MCF 10A (cell line): ENCODE measurements around the gene ZNF618. TPM values are rescaled to one million over a fixed set of nuclear protein-coding genes. Genes with fewer than 3 reads are reported as not detected.

Experiments used
- BruUV-seq: library from RNA; stranded (reverse); fragments of 400-500 nt; replicated peaks from 2 replicates; lab custom pipeline; 2021; lab: Mats Ljungman, UMichigan
- CTCF ChIA-PET: fragments of 300-600 bp; sonication (Branson Sonifier 250); formaldehyde crosslinking; extraction: SDS; loops from one replicate; lab custom pipeline; 2021; ENCODE audit warnings: antibody characterized with exemption, inconsistent platforms; lab: Yijun Ruan, JAX
- POLR2A ChIA-PET: fragments of 300-600, 350-650 bp; sonication (Branson Sonifier 250); formaldehyde crosslinking; extraction: SDS; loops from one replicate; lab custom pipeline; 2020; ENCODE audit warnings: antibody characterized with exemption, inconsistent platforms; lab: Yijun Ruan, JAX
- DNase-seq: peaks from one replicate; pipeline ENCODE4 v3.0.0-alpha.2; 2018; ENCODE audit not compliant: unreplicated experiment
- H3K27ac Mint-ChIP-seq: one replicate; pipeline ENCODE4 v1.8.0; 2022; ENCODE audit warnings: mild to moderate bottlenecking, low read depth, mixed read lengths; ENCODE audit not compliant: unreplicated experiment
- H3K27me3 Mint-ChIP-seq: one replicate; pipeline ENCODE4 v1.8.0; 2022; ENCODE audit warnings: mixed read lengths; ENCODE audit not compliant: insufficient read depth, unreplicated experiment
- H3K36me3 Mint-ChIP-seq: one replicate; pipeline ENCODE4 v1.8.0; 2022; ENCODE audit warnings: mild to moderate bottlenecking, moderate library complexity, mixed read lengths; ENCODE audit not compliant: insufficient read depth, unreplicated experiment
- H3K4me1 Mint-ChIP-seq: one replicate; pipeline ENCODE4 v1.8.0; 2022; ENCODE audit warnings: mixed read lengths; ENCODE audit not compliant: insufficient read depth, unreplicated experiment
- H3K4me3 Mint-ChIP-seq: one replicate; pipeline ENCODE4 v1.8.0; 2022; ENCODE audit warnings: mild to moderate bottlenecking, moderate library complexity, mixed read lengths; ENCODE audit not compliant: unreplicated experiment
- H3K9me3 Mint-ChIP-seq: one replicate; pipeline ENCODE4 v1.8.0; 2022; ENCODE audit warnings: mixed read lengths; ENCODE audit not compliant: unreplicated experiment
- intact Hi-C: fragments of 100-400 bp; cut with micrococcal nuclease; formaldehyde crosslinking; loops from 2 replicates; pipeline ENCODE4 v1.14.1; 2022
- total RNA-seq: library from RNA; stranded (reverse); gene quantifications from 2 replicates; pipeline ENCODE4 v1.2.3, GENCODE V29; 2022
- TF ChIP-seq, protein P1 (sequence below): fragments of 200-600 bp; IDR thresholded peaks from one replicate; pipeline ENCODE4 v1.8.0; 2022; ENCODE audit warnings: antibody characterized with exemption, mild to moderate bottlenecking; ENCODE audit not compliant: unreplicated experiment

The ZNF618 gene
- total RNA-seq, 1 experiment from 2014 or later = 4.8 TPM

GRCh38 chr9:114049441-114050225, 173.5 kb downstream of the ZNF618 start:
- Mint-ChIP-seq H3K27ac (no peak overlapping the region), H3K27me3 (no peaks in the 10 kb centered on the region), H3K9me3 (no peaks in the 10 kb centered on the region), H3K36me3 (peaks cover 12% of the 10 kb centered on the region), H3K4me1 (no peaks in the 10 kb centered on the region), H3K4me3 (no peak overlapping the region)
- TF ChIP-seq, protein P1, sequence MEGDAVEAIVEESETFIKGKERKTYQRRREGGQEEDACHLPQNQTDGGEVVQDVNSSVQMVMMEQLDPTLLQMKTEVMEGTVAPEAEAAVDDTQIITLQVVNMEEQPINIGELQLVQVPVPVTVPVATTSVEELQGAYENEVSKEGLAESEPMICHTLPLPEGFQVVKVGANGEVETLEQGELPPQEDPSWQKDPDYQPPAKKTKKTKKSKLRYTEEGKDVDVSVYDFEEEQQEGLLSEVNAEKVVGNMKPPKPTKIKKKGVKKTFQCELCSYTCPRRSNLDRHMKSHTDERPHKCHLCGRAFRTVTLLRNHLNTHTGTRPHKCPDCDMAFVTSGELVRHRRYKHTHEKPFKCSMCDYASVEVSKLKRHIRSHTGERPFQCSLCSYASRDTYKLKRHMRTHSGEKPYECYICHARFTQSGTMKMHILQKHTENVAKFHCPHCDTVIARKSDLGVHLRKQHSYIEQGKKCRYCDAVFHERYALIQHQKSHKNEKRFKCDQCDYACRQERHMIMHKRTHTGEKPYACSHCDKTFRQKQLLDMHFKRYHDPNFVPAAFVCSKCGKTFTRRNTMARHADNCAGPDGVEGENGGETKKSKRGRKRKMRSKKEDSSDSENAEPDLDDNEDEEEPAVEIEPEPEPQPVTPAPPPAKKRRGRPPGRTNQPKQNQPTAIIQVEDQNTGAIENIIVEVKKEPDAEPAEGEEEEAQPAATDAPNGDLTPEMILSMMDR = no peak
- POLR2A ChIA-PET = no interaction called here
- CTCF ChIA-PET = interaction anchor here (0.9 kb wide), 1 partner anchor 393 kb away, joined by 3 read pairs; no protein-coding TSS in a partner anchor
- intact Hi-C loops = no loop called here
- BruUV-seq = no TSS peak
- no peak for DNase-seq

- H3K27ac Mint-ChIP-seq = no peak overlapping the region
- TF ChIP-seq, protein P1 = no peak
- intact Hi-C loops = no loop called here
- H3K9me3 Mint-ChIP-seq = no peaks in the 10 kb centered on the region
- ChIA-PET CTCF (no interaction called here), POLR2A (no interaction called here)
- no TSS peak for BruUV-seq
- DNase-seq = no peak
- H3K27me3 Mint-ChIP-seq = no peaks in the 10 kb centered on the region
- no peaks in the 10 kb centered on the region for H3K4me1 Mint-ChIP-seq
- H3K36me3 Mint-ChIP-seq = peaks cover 12% of the 10 kb centered on the region
- H3K4me3 Mint-ChIP-seq = no peak overlapping the region
Observed at GRCh38 chr9:114050226-114050568, 174.1 kb downstream of the ZNF618 start.

GRCh38 chr9:114050646-114051045, 174.5 kb downstream of the ZNF618 start:
- intact Hi-C loops = no loop called here
- Mint-ChIP-seq H3K4me3 (no peak overlapping the region), H3K4me1 (no peaks in the 10 kb centered on the region), H3K27me3 (no peaks in the 10 kb centered on the region), H3K9me3 (no peaks in the 10 kb centered on the region), H3K27ac (no peak overlapping the region), H3K36me3 (peaks cover 12% of the 10 kb centered on the region)
- TF ChIP-seq, protein P1 = no peak
- no TSS peak for BruUV-seq
- ChIA-PET POLR2A (no interaction called here), CTCF (interaction anchor here (0.7 kb wide), 1 partner anchor 293 kb away, joined by 3 read pairs; no protein-coding TSS in a partner anchor)
- no peak for DNase-seq

- Mint-ChIP-seq H3K9me3 (no peaks in the 10 kb centered on the region), H3K4me3 (no peak overlapping the region), H3K27me3 (no peaks in the 10 kb centered on the region), H3K36me3 (peaks cover 12% of the 10 kb centered on the region), H3K4me1 (no peaks in the 10 kb centered on the region), H3K27ac (no peak overlapping the region)
- ChIA-PET CTCF (interaction anchor here (0.7 to 1.2 kb wide), 2 partner anchors 31 to 293 kb away, joined by 3 to 4 read pairs; no protein-coding TSS in a partner anchor), POLR2A (no interaction called here)
- intact Hi-C loops = no loop called here
- no TSS peak for BruUV-seq
- TF ChIP-seq, protein P1 = no peak
- DNase-seq = no peak
Observed at GRCh38 chr9:114051281-114051680, 175.2 kb downstream of the ZNF618 start.
